ENCODE data around the gene PPP1R14D.

DNA sequence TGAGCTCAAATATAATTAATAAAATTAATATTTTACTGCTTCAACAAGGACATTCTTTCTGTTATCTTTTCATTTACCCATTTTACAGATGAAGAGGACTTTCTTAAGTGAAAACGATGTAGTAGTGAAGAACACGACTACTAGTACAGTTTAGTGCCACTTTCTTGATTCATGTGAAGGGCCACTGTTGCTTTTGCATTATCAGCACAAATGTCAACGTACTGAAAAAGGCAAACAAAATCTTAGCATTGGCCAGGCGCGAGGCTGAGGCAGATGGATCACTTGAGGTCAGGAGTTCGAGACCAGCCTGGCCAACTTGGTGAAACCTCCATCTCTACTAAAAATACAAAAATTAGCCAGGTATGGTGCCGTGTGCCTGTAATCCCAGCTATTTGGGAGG lies 9.5 kb downstream of the PPP1R14D start:
- TF ChIP-seq CTCF (IDR thresholded peaks at IDR 0.05) (no peak), ZFX (IDR thresholded peaks at IDR 0.05; ENCODE audit: borderline replicate concordance) (no peak)

Data from 22Rv1 (cell line).